A549 (cell line): ENCODE measurements around the gene SPPL2B.

Experiments used
- CTCF ChIP-seq: fragments of >200 bp; sonication (Bioruptor Twin); formaldehyde crosslinking; IDR thresholded peaks from 3 replicates; pipeline ENCODE4 v1.5.1; 2016
- EHMT2 ChIP-seq: fragments of 200-600 bp; sonication (generic); IDR thresholded peaks from 2 replicates; pipeline ENCODE4 v1.6.1; 2016; ENCODE audit warnings: antibody characterized with exemption, low read depth, mild to moderate bottlenecking, moderate library complexity
- EP300 ChIP-seq, 2 experiments: fragments of >200 bp; sonication (Bioruptor Twin); formaldehyde crosslinking; IDR thresholded peaks; 2 replicates in 1 of 2; 3 replicates in 1 of 2; pipeline ENCODE4 v1.6.1; 2016 to 2017
- KDM5A ChIP-seq: fragments of 200-600 bp; sonication (generic); IDR thresholded peaks from 2 replicates; pipeline ENCODE4 v1.6.1; 2016; ENCODE audit warnings: antibody characterized with exemption, mild to moderate bottlenecking
- MAFK ChIP-seq: fragments of 450-650 bp; IDR thresholded peaks from 2 replicates; pipeline ENCODE4 v1.6.1; 2014; ENCODE audit not compliant: partially characterized antibody
- MAZ ChIP-seq: fragments of 150-350 bp; IDR thresholded peaks from 2 replicates; pipeline ENCODE4 v1.6.1; 2014; ENCODE audit warnings: antibody characterized with exemption, low read depth, low read length, borderline replicate concordance
- NFE2L2 ChIP-seq: fragments of 150-350 bp; conservative IDR thresholded peaks from 2 replicates; pipeline ENCODE4 v1.6.1; 2014; ENCODE audit warnings: low read length
- NR3C1 ChIP-seq: fragments of >200 bp; sonication (Bioruptor Twin); formaldehyde crosslinking; IDR thresholded peaks from 3 replicates; pipeline ENCODE4 v1.6.1; 2017
- PBX3 ChIP-seq: IDR thresholded peaks from 2 replicates; pipeline ENCODE4 v1.6.1; 2012
- POLR2A ChIP-seq: IDR thresholded peaks from 2 replicates; pipeline ENCODE4 v1.6.1; 2012; ENCODE audit warnings: mild to moderate bottlenecking, low read length
- RARB ChIP-seq: fragments of 250-450 bp; sonication (Bioruptor Pico); IDR thresholded peaks from 2 replicates; pipeline ENCODE4 v1.8.0; 2021; ENCODE audit warnings: mild to moderate bottlenecking, moderate library complexity
- RFX5 ChIP-seq: fragments of 450-650 bp; IDR thresholded peaks from 2 replicates; pipeline ENCODE4 v1.7.1; 2014; ENCODE audit warnings: antibody characterized with exemption, mild to moderate bottlenecking, moderate library complexity
- TF ChIP-seq, protein P1 (sequence below): fragments of 450-650 bp; IDR thresholded peaks from 2 replicates; pipeline ENCODE4 v1.6.1; 2014; ENCODE audit warnings: antibody characterized with exemption
- TF ChIP-seq, protein P2 (sequence below): IDR thresholded peaks from 2 replicates; pipeline ENCODE4 v1.6.1; 2012

GRCh38 chr19:2357279-2358206, 29.1 kb downstream of the SPPL2B start:
- TF ChIP-seq, protein P1, sequence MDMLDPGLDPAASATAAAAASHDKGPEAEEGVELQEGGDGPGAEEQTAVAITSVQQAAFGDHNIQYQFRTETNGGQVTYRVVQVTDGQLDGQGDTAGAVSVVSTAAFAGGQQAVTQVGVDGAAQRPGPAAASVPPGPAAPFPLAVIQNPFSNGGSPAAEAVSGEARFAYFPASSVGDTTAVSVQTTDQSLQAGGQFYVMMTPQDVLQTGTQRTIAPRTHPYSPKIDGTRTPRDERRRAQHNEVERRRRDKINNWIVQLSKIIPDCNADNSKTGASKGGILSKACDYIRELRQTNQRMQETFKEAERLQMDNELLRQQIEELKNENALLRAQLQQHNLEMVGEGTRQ = no peak
- no peak for TF ChIP-seq RARB (CRISPR knock-in tag)
- TF ChIP-seq, protein P2, sequence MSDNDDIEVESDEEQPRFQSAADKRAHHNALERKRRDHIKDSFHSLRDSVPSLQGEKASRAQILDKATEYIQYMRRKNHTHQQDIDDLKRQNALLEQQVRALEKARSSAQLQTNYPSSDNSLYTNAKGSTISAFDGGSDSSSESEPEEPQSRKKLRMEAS = no peak
- TF ChIP-seq MAZ = no peak
- TF ChIP-seq EHMT2 = no peak
- no peak for TF ChIP-seq CTCF
- no peak for TF ChIP-seq NR3C1
- TF ChIP-seq PBX3 = no peak
- TF ChIP-seq KDM5A = no peak
- TF ChIP-seq POLR2A = no peak
- no peak for TF ChIP-seq RFX5
- TF ChIP-seq EP300 (IDR thresholded peaks at IDR 0.05) = no peak
- TF ChIP-seq NFE2L2 = no peak
- TF ChIP-seq MAFK = no peak
